GM19452 (cell line): ENCODE measurements around the gene EGFR.

ENCODE experiments used
- ATAC-seq: cut with Tn5 transposase; IDR thresholded peaks from one replicate; pipeline ENCODE4 v1.9.1; 2021; ENCODE audit not compliant: unreplicated experiment

The EGFR gene

DNA sequence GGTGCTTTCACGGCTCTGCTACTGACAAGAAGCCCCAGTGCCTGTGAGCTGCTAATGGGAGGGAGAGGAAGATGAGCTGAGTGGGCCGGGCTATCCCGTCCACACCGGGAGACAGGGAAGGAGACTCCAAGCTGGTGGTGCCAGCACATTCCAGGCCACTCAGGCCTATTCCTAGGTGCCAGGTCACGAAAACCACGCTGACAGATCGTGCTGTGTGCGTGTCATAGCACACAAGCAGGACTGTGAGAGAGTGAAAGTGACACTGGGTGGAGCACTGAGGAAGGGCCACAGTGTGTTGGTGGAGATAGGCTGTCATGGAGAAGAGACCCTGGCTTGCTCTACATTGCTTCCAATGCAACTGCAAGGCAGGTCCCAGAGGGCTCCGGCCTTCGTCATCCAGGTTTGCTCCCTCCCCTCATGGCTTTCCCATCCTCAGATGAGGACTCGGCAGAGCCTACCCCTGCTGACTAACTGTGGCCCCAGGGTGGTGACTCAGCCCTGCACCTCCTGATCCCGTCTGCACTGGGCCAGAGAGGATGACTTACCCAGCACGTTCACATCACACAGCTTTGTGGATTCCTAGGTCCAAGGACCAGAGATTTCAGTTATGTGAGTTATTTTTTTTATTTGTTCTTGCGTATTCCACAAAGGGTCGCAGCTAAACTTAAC lies 167.3 kb downstream of the EGFR start:
- no peak for ATAC-seq

- no peak for ATAC-seq
Measured at GRCh38 chr7:55187701-55188491, 169.1 kb downstream of the EGFR start.

GRCh38 chr7:55188590-55189138 lies 169.8 kb downstream of the EGFR start:
- no peak for ATAC-seq

- ATAC-seq: no peak
Measured at GRCh38 chr7:55189146-55189766, 170.4 kb downstream of the EGFR start.

- no peak for ATAC-seq
Measured at GRCh38 chr7:55189878-55190436, 171.1 kb downstream of the EGFR start.

DNA sequence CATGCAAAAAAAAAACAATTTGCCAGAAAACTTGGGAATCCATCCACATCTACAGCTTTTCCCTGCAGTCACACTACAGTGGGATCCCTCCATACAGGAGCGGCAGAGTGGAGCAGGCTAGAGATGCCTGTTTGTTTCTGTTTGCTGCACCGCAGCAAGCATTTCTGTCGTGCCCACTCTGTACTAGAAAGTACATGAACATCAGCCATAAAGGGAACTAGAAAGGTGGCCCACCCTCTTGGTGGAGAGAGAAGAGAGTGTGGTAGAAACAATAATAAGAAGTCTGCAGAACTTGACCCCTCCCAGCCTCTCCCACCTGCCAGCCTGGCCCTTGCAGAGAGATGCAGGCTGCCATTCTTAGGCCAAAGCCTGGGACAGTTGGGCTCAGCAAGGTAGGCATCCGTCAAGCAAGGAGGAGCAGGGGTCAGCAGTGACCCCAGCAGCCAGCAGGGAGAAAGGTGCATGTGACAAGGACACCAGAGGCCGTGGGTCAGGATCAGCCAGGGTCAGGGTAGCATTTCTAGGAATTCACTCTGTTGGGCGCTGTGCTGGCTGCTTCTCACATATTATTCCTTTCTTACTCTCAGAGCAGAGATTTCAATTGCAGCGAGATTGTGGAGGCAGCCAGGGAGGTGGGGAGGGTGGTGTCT lies 171.8 kb downstream of the EGFR start:
- no peak for ATAC-seq

DNA sequence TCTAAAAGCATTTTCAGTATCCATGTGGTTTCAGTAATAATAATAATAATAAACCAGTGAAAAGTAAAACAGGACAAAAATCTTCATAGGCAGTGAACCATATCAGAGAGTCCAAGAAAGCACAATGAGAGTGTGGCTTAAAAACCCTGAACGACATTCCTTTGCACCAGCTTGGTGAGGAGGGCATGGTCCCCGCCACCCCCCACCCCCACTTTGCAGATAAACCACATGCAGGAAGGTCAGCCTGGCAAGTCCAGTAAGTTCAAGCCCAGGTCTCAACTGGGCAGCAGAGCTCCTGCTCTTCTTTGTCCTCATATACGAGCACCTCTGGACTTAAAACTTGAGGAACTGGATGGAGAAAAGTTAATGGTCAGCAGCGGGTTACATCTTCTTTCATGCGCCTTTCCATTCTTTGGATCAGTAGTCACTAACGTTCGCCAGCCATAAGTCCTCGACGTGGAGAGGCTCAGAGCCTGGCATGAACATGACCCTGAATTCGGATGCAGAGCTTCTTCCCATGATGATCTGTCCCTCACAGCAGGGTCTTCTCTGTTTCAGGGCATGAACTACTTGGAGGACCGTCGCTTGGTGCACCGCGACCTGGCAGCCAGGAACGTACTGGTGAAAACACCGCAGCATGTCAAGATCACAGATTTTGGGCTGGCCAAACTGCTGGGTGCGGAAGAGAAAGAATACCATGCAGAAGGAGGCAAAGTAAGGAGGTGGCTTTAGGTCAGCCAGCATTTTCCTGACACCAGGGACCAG lies 172.5 kb downstream of the EGFR start:
- ATAC-seq: no peak

GRCh38 chr7:55191926-55192692 lies 173.3 kb downstream of the EGFR start:
- no peak for ATAC-seq

DNA sequence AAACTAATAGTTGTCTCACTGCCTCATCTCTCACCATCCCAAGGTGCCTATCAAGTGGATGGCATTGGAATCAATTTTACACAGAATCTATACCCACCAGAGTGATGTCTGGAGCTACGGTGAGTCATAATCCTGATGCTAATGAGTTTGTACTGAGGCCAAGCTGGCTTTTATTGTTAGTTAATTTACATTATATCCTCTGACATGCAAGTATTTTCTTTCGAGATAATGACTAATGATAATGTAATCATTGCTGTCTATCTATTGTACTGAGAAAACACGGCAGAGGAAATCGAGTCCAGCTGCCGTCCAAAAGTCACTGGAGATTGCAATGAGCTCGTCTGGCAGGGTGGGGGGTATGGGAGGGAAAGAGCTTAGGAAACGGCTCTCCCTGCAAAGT lies 173.9 kb downstream of the EGFR start:
- ATAC-seq: no peak

DNA sequence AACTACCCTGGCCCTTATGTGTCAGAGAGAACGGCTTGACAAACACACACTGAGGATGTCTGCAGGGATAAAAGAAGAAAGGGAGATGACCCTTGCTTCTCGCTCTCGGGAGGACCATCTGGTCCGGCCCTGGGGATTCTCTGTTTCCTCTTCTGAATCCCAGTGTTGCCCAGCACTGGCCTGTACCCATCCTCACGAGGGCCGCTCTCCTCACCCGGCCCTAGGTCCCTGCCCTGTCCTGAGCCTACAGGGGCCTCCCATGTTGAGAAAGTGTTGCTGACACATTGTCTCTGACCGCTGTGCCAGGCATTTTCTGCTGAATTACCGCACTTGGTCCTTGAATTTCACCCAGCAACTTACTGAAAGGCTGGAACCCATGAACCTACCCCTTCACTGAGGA lies 174.4 kb downstream of the EGFR start:
- ATAC-seq: no peak

DNA sequence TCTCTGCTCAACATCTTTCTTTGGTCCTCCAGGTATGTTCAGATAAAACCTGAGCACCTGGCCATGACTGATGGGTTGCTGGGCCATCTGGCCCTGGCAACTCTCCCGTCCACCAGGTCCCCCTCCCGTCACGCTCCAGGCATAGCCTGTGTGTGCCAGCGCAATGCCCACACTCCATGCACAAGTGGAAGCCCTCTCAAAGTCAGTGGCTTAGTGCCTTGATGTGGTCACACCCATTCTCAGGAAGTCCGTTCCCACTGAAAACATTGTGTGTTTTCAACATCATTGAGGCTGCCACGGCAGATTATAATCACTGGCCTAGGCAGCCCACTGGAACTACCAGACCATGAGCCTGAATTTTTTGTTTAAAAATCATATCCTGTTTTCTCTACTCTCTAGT lies 175.7 kb downstream of the EGFR start:
- ATAC-seq: no peak

GRCh38 chr7:55198634-55199392 lies 180.0 kb downstream of the EGFR start:
- no peak for ATAC-seq

GRCh38 chr7:55199418-55199817 lies 180.6 kb downstream of the EGFR start:
- no peak for ATAC-seq

GRCh38 chr7:55200441-55200840 lies 181.6 kb downstream of the EGFR start:
- ATAC-seq: no peak

DNA sequence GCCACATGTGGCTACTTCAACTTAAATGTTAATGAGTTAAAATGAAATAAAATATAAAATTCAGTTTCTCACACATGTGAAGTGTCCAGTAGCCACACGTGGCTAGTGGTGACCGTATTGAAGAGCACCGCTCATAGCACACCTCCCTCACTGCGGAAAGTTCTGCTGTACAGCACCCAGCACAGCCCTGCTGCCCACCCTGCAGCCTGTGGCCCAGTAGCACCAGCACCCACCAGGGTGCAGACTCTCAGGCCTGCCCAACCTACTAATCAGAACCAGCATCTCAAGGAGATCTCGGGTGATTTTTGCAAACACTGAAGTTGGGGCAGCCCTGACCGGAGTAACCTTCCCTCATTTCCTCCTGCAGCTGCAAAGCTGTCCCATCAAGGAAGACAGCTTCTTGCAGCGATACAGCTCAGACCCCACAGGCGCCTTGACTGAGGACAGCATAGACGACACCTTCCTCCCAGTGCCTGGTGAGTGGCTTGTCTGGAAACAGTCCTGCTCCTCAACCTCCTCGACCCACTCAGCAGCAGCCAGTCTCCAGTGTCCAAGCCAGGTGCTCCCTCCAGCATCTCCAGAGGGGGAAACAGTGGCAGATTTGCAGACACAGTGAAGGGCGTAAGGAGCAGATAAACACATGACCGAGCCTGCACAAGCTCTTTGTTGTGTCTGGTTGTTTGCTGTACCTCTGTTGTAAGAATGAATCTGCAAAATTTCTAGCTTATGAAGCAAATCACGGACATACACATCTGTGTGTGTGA lies 183.5 kb downstream of the EGFR start:
- no peak for ATAC-seq

DNA sequence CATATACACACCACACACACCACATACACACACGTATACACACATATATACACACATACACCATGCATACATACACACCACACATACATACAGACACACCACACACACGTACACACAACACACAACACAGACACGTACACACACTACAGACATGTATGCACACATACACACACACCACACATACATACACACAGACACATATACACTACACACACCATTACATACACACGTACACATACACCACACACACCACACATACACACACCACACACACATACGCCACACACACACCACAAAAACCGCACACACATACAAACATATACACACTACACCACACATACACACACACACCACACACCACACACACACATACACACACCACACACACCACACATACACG lies 184.5 kb downstream of the EGFR start:
- ATAC-seq: no peak

DNA sequence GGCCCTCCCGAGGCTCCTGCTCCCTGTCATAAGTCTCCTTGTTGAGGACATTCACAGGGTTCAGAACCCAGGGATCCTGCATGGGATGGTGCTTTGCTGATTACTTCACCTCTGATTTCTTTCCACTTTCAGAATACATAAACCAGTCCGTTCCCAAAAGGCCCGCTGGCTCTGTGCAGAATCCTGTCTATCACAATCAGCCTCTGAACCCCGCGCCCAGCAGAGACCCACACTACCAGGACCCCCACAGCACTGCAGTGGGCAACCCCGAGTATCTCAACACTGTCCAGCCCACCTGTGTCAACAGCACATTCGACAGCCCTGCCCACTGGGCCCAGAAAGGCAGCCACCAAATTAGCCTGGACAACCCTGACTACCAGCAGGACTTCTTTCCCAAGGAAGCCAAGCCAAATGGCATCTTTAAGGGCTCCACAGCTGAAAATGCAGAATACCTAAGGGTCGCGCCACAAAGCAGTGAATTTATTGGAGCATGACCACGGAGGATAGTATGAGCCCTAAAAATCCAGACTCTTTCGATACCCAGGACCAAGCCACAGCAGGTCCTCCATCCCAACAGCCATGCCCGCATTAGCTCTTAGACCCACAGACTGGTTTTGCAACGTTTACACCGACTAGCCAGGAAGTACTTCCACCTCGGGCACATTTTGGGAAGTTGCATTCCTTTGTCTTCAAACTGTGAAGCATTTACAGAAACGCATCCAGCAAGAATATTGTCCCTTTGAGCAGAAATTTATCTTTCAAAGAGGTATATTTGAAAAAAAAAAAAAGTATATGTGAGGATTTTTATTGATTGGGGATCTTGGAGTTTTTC lies 186.5 kb downstream of the EGFR start:
- no peak for ATAC-seq
